Measurements from ENCODE around the gene ATXN1.

Gene ATXN1

GRCh38 chr6:16361861-16362260, 399.4 kb downstream of the ATXN1 start:
- no peak for TF ChIP-seq CTCF (IDR thresholded peaks at IDR 0.05; ENCODE audit: borderline replicate concordance, insufficient read depth, low read depth, low read length)
- H3K4me3 ChIP-seq (ENCODE audit: low read depth, low read length): no peak overlapping the region

GRCh38 chr6:16361121-16361520, 400.1 kb downstream of the ATXN1 start:
- TF ChIP-seq CTCF (IDR thresholded peaks at IDR 0.05; ENCODE audit: borderline replicate concordance, insufficient read depth, low read depth, low read length): no peak
- H3K4me3 ChIP-seq (ENCODE audit: low read depth, low read length): no peak overlapping the region

- no peak overlapping the region for H3K4me3 ChIP-seq (ENCODE audit: low read depth, low read length)
- TF ChIP-seq CTCF (IDR thresholded peaks at IDR 0.05; ENCODE audit: borderline replicate concordance, insufficient read depth, low read depth, low read length): no peak
These were observed 400.9 kb downstream of the ATXN1 start for GRCh38 chr6:16360365-16360764.

GRCh38 chr6:16359563-16359962, 401.7 kb downstream of the ATXN1 start:
- no peak for TF ChIP-seq CTCF (IDR thresholded peaks at IDR 0.05; ENCODE audit: borderline replicate concordance, insufficient read depth, low read depth, low read length)
- no peak overlapping the region for H3K4me3 ChIP-seq (ENCODE audit: low read depth, low read length)

- H3K4me3 ChIP-seq (ENCODE audit: low read depth, low read length): no peak overlapping the region
- no peak for TF ChIP-seq CTCF (IDR thresholded peaks at IDR 0.05; ENCODE audit: borderline replicate concordance, insufficient read depth, low read depth, low read length)
These were observed 402.6 kb downstream of the ATXN1 start for GRCh38 chr6:16358531-16359138.

GRCh38 chr6:16355699-16356446, 405.4 kb downstream of the ATXN1 start:
- TF ChIP-seq CTCF (IDR thresholded peaks at IDR 0.05; ENCODE audit: borderline replicate concordance, insufficient read depth, low read depth, low read length): no peak
- H3K4me3 ChIP-seq (ENCODE audit: low read depth, low read length): no peak overlapping the region

- no peak for TF ChIP-seq CTCF (IDR thresholded peaks at IDR 0.05; ENCODE audit: borderline replicate concordance, insufficient read depth, low read depth, low read length)
- no peak overlapping the region for H3K4me3 ChIP-seq (ENCODE audit: low read depth, low read length)
These were observed 406.0 kb downstream of the ATXN1 start for GRCh38 chr6:16355238-16355637.

All from GM12875 (cell line).